Astrocyte of the spinal cord (primary cell): Measurements from ENCODE around the gene ME3.

ENCODE experiments used
- DNase-seq: peaks from one replicate; pipeline ENCODE4 v3.0.0; 2011; ENCODE audit warnings: low read depth, low spot score
- H3K4me3 ChIP-seq: 2 replicates; pipeline ENCODE4 v1.5.1; 2011; ENCODE audit warnings: low read depth, mild to moderate bottlenecking, low read length, moderate library complexity
- CTCF ChIP-seq: IDR thresholded peaks from 2 replicates; pipeline ENCODE4 v1.5.1; 2012; ENCODE audit warnings: low read depth, mild to moderate bottlenecking, low read length, inconsistent platforms
- in situ Hi-C: cut with HindIII; loops from 2 replicates; pipeline ENCODE4 v1.10.0; 2017; ENCODE audit warnings: low sequenced_read_pairs

The ME3 gene

GRCh38 chr11:86696004-86696403, 23.6 kb upstream of the ME3 start:
- TF ChIP-seq CTCF: no peak
- peak; percentile 92 for DNase-seq
- in situ Hi-C loops: no loop called here
- no peak overlapping the region for H3K4me3 ChIP-seq

- no peak for DNase-seq
- no peak for TF ChIP-seq CTCF
- H3K4me3 ChIP-seq: no peak overlapping the region
- in situ Hi-C loops: no loop called here
Measured at GRCh38 chr11:86695373-86695772, 23.0 kb upstream of the ME3 start.

- no peak overlapping the region for H3K4me3 ChIP-seq
- in situ Hi-C loops: no loop called here
- TF ChIP-seq CTCF: no peak
- DNase-seq: no peak
Measured at GRCh38 chr11:86693518-86693917, 21.1 kb upstream of the ME3 start.

GRCh38 chr11:86692746-86693145, 20.3 kb upstream of the ME3 start:
- TF ChIP-seq CTCF: no peak
- DNase-seq: no peak

GRCh38 chr11:86692317-86692716, 19.9 kb upstream of the ME3 start:
- H3K4me3 ChIP-seq: no peak overlapping the region
- no peak for TF ChIP-seq CTCF
- peak; percentile 46 for DNase-seq
- in situ Hi-C loops: no loop called here

More at GRCh38 chr11:86692746-86693145, 20.3 kb upstream of the ME3 start:
- no peak overlapping the region for H3K4me3 ChIP-seq
- in situ Hi-C loops: no loop called here

GRCh38 chr11:86688398-86689179, 16.2 kb upstream of the ME3 start:
- TF ChIP-seq CTCF: no peak
- peak; percentile 59 for DNase-seq
- in situ Hi-C loops: no loop called here

More at GRCh38 chr11:86688398-86689179, 16.2 kb upstream of the ME3 start:
- no peak overlapping the region for H3K4me3 ChIP-seq
